Articular chondrocyte of knee joint (primary cell): ENCODE results near the gene SLC19A1. TPM values are rescaled to one million over a fixed set of nuclear protein-coding genes. Genes with fewer than 3 reads are reported as not detected.

Source experiments
- small RNA-seq: library from RNA; depleted of rRNA; stranded (forward); fragments of <200 nt; gene quantifications from one replicate; pipeline ENCODE3, GENCODE V24; 2012
- total RNA-seq: library from RNA; depleted of rRNA; stranded (reverse); fragments of >200 nt; gene quantifications from 2 replicates; pipeline ENCODE4 v1.2.3, GENCODE V29; 2012

The SLC19A1 gene
- total RNA-seq, result 3.0 and 3.1 TPM in 2 replicates

GRCh38 chr21:45542242-45542666, at the start of gene SLC19A1:
TSS of gene SLC19A1 (minus strand) at chr21:45542440. CDS start at chr21:45537959, 4,481 bp downstream.

Small RNAs within 50 kb of the gene (small RNA-seq; reads per million reads assigned to genes)
- gene MIR6815, result not detected

Other genes starting within 250 kb of the SLC19A1 start
- 1.7 and 7.4 TPM in 2 replicates for gene COL18A1, start 137.3 kb downstream of the SLC19A1 start, total RNA-seq
- gene PCBP3, start 101.3 kb upstream of the SLC19A1 start, total RNA-seq, result 3.5 and 5.8 TPM in 2 replicates